ENCODE results near the gene NDUFS6.
A peak's percentile ranks its signal among the peaks of the same experiment; 100 is the strongest.

Gene NDUFS6

DNA sequence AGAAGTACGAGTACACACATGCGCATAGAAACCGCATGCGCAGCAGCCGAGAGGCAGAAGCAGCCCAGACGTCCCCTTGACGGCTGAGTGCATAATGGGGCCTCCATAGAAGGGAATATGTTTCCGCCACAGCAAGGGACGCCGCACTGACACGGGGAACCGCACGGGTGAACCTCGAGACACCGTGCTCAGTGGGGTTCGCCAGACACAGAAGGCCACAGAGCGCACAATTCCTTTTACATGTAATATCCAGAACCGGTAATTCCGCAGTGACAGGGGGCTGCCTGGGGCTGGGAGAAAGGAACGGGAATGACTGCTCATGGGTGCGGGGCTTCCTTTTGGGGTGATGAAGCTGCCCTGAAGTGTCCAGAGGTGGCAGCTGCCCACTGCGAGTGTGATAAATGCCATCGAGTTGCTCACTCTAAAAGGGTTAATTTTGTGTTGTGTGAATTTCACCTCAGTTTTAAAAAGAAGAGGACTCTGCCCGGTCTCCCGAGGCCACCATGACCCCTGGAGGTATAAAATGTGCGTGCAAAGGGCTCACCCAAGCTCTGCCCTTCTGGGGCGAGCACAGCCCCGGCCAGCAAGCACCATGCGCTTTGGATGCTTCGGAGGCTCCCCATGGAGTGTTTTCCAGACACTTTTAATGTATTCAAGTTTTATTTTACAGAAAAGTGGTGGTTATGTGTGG is 31.3 kb upstream of the NDUFS6 start:
- DNase-seq (ENCODE audit: extremely low read depth, low read depth) = no peak
- TF ChIP-seq, protein P1, sequence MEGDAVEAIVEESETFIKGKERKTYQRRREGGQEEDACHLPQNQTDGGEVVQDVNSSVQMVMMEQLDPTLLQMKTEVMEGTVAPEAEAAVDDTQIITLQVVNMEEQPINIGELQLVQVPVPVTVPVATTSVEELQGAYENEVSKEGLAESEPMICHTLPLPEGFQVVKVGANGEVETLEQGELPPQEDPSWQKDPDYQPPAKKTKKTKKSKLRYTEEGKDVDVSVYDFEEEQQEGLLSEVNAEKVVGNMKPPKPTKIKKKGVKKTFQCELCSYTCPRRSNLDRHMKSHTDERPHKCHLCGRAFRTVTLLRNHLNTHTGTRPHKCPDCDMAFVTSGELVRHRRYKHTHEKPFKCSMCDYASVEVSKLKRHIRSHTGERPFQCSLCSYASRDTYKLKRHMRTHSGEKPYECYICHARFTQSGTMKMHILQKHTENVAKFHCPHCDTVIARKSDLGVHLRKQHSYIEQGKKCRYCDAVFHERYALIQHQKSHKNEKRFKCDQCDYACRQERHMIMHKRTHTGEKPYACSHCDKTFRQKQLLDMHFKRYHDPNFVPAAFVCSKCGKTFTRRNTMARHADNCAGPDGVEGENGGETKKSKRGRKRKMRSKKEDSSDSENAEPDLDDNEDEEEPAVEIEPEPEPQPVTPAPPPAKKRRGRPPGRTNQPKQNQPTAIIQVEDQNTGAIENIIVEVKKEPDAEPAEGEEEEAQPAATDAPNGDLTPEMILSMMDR (IDR thresholded peaks at IDR 0.05; ENCODE audit: low read depth, low read length, missing control alignments) = no peak
- H3K4me3 ChIP-seq (replicated peaks; ENCODE audit: low read depth, low read length) = no peak overlapping the region

- TF ChIP-seq, protein P1 (IDR thresholded peaks at IDR 0.05; ENCODE audit: low read depth, low read length, missing control alignments) = no peak
- DNase-seq (ENCODE audit: extremely low read depth, low read depth) = no peak
- H3K4me3 ChIP-seq (replicated peaks; ENCODE audit: low read depth, low read length) = no peak overlapping the region
These were observed 30.8 kb upstream of the NDUFS6 start for GRCh38 chr5:1770443-1770802.

GRCh38 chr5:1771149-1772065 is 29.8 kb upstream of the NDUFS6 start:
- H3K4me3 ChIP-seq (replicated peaks; ENCODE audit: low read depth, low read length) = no peak overlapping the region
- TF ChIP-seq, protein P1 (IDR thresholded peaks at IDR 0.05; ENCODE audit: low read depth, low read length, missing control alignments) = no peak
- no peak for DNase-seq (ENCODE audit: extremely low read depth, low read depth)

DNA sequence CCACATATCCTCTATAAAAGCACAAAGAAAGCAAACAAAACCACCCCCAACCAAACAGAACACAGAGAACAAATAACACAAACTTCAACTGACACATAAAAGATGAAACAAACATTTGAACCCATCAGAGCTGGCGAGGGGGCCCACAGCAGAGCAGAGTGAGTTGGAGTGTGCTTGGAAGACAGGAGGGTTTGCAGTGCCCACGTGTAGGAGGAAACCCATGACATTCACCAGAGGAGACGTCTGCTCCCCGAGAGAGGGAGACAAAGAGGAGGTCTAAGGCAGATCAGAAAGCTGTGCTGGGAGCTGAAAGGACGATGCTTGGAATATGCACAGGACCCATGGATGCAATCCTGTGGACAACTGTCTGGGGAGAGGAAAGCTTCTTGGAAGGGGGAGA is 28.6 kb upstream of the NDUFS6 start:
- TF ChIP-seq, protein P1 (IDR thresholded peaks at IDR 0.05; ENCODE audit: low read depth, low read length, missing control alignments) = peak; percentile 48
- DNase-seq (ENCODE audit: extremely low read depth, low read depth) = no peak
- H3K4me3 ChIP-seq (replicated peaks; ENCODE audit: low read depth, low read length) = no peak overlapping the region

- no peak overlapping the region for H3K4me3 ChIP-seq (replicated peaks; ENCODE audit: low read depth, low read length)
- TF ChIP-seq, protein P1 (IDR thresholded peaks at IDR 0.05; ENCODE audit: low read depth, low read length, missing control alignments) = no peak
- no peak for DNase-seq (ENCODE audit: extremely low read depth, low read depth)
These were observed 24.4 kb upstream of the NDUFS6 start for GRCh38 chr5:1776831-1777230.

GRCh38 chr5:1777281-1778137 is 23.7 kb upstream of the NDUFS6 start:
- no peak overlapping the region for H3K4me3 ChIP-seq (replicated peaks; ENCODE audit: low read depth, low read length)
- TF ChIP-seq, protein P1 (IDR thresholded peaks at IDR 0.05; ENCODE audit: low read depth, low read length, missing control alignments) = no peak
- DNase-seq (ENCODE audit: extremely low read depth, low read depth) = no peak

Data from HFF-Myc (cell line).